GM19099 (cell line): Measurements from ENCODE around the gene RNF133.

Experiments used
- POLR2A ChIP-seq: IDR thresholded peaks from 3 replicates; pipeline ENCODE4 v1.6.1; 2011; ENCODE audit warnings: low read depth; ENCODE audit not compliant: insufficient read length; ENCODE audit errors: extremely low read depth

Gene RNF133

GRCh38 chr7:122706836-122707235 lies 7.9 kb upstream of the RNF133 start:
- no peak for TF ChIP-seq POLR2A

GRCh38 chr7:122702872-122703510 lies 4.1 kb upstream of the RNF133 start, which contains the start of gene RNF148:
Gene RNF148, minus strand, starts transcription at chr7:122702922. Its CDS starts 172 bp downstream, at chr7:122702750.
- TF ChIP-seq POLR2A: no peak

GRCh38 chr7:122695816-122696215 lies 3.1 kb downstream of the RNF133 start:
- no peak for TF ChIP-seq POLR2A

GRCh38 chr7:122694697-122695096 lies 4.2 kb downstream of the RNF133 start:
- TF ChIP-seq POLR2A: no peak

- TF ChIP-seq POLR2A: no peak
Observed at GRCh38 chr7:122692769-122693309, 6.1 kb downstream of the RNF133 start.

GRCh38 chr7:122691569-122692235 lies 7.2 kb downstream of the RNF133 start:
- no peak for TF ChIP-seq POLR2A

GRCh38 chr7:122689346-122690109 lies 9.4 kb downstream of the RNF133 start:
- no peak for TF ChIP-seq POLR2A

GRCh38 chr7:122688400-122688998 lies 10.4 kb downstream of the RNF133 start:
- TF ChIP-seq POLR2A: no peak

GRCh38 chr7:122686360-122686878 lies 12.5 kb downstream of the RNF133 start:
- TF ChIP-seq POLR2A: no peak

- no peak for TF ChIP-seq POLR2A
Observed at GRCh38 chr7:122684504-122684903, 14.4 kb downstream of the RNF133 start.

GRCh38 chr7:122682815-122683550 lies 15.9 kb downstream of the RNF133 start:
- TF ChIP-seq POLR2A: no peak

GRCh38 chr7:122679813-122680212 lies 19.1 kb downstream of the RNF133 start:
- no peak for TF ChIP-seq POLR2A

- no peak for TF ChIP-seq POLR2A
Observed at GRCh38 chr7:122677149-122677548, 21.8 kb downstream of the RNF133 start.

GRCh38 chr7:122676466-122676865 lies 22.5 kb downstream of the RNF133 start:
- TF ChIP-seq POLR2A: no peak
